GM18511 (cell line): ENCODE results near the gene TMEM145.
A peak's percentile ranks its signal among the peaks of the same experiment; 100 is the strongest.
"Not testable (repeated sequence)": the region's sequence is repeated elsewhere in the genome, so short reads cannot be mapped to it uniquely, and the experiment has no call there.

Source experiments
- ATAC-seq: cut with Tn5 transposase; IDR thresholded peaks from one replicate; pipeline ENCODE4 v1.9.1; 2021; ENCODE audit warnings: mild to moderate bottlenecking, moderate library complexity; ENCODE audit not compliant: unreplicated experiment

The TMEM145 gene

GRCh38 chr19:42312370-42312769 lies 739 bp upstream of the TMEM145 start:
- no peak for ATAC-seq

DNA sequence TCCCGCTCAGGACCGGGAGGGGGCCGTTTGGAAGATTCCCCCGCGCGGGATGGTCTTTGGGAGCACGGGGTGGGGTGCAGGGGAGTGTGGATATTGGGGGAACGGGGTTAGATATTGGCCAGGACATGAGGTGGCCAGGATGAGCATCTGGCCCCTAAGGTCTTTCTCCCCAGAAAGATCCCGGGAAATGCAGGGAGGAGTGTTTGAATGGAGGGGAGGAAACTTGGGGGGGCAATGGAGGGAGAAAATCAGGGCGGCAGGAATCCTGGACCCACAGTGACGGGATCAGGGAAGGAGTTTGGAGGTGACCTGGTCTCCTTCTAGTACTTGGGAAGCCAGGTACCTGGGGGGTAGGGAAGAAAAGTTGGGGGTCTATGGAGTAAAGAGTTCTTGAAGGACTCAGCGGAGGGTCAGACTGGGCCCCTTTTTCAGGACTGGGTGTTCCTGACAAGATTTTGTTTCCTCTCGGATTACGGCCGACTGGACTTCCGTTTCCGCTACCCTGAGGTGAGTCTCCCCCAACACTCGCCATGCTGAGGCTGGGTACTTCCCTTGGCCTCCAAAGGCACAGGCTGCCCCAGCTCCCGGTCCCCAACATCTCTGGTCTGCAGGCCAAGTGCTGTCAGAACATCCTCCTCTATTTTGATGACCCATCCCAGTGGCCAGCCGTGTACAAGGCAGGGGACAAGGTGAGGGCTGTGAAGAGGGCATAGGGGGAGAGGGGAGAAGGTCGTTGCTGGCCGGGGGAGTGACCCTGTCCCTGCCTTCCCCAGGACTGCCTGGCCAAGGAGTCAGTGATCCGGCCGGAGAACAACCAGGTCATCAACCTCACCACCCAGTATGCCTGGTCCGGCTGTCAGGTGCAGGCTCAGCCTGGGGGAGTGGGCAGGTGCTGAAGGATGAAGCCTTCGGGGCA lies 989 bp downstream of the TMEM145 start:
- ATAC-seq: no peak

DNA sequence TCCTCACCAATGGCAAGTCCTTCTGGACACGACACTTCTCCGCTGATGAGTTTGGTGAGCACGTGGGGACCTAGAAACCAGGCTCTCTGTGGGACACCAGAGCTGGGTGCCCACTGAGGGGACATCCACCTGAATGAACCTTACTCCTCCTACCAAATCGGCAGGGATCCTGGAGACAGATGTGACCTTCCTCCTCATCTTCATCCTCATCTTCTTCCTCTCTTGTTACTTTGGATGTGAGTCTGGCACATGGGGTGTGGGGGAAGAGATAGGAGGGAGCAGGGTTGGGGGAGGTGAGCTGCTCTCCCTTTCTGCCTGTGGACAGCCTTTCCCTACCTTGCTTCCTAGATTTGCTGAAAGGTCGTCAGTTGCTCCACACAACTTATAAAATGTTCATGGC lies 1.9 kb downstream of the TMEM145 start:
- ATAC-seq: no peak

GRCh38 chr19:42316223-42317211 lies 3.4 kb downstream of the TMEM145 start:
- ATAC-seq: no peak

DNA sequence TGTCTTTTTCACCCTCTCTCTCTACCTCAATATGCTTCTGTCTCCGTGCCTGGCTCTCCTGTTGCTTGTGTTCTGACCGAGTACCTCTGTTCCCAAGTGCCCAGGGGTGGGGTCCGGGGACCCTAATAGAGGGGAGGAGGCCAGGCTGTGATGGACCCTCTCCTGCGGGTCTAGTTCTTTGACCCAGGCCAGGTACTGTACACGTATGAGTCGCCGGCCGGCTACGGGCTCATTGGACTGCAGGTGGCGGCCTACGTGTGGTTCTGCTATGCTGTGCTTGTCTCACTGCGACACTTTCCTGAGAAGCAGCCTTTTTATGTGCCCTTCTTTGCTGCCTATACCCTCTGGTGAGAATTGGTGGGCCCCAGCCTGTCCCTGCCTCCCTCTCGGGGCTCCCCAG lies 4.4 kb downstream of the TMEM145 start:
- ATAC-seq: no peak

DNA sequence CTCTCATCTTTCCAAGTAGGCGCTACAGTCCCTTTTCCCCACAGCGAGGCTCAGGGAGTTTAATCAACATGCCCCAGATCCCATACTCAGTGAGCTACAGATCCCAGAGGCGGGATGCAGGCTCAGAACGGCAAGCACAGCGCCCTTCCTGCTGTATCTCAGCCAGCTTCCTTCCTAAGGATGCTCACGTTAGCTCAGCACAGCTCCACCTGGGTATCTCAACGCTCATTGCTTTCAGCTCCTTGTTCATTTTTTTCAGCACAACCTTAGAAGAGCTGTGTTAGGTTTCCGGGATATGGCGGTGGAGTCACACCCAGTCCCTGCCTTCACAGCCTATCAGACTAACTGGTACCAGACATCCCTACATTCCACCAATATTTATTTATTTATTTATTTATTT lies 9.2 kb downstream of the TMEM145 start:
- no peak for ATAC-seq

DNA sequence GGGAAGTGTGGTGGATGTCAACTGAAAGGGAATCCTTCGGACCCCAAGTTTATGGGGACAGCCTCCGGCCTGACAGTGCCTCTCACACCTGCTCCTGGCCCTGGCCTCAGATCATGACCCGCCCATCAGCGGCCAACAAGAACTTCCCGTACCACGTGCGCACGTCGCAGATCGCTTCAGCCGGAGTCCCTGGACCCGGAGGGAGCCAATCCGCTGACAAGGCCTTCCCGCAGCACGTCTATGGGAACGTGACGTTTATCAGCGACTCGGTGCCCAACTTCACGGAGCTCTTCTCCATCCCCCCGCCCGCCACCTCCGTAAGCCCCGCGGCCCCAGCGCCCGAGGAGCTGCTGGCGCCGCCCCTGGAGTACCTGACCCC lies 10.4 kb downstream of the TMEM145 start:
- ATAC-seq: no peak

- ATAC-seq: no peak
Observed at GRCh38 chr19:42323852-42324654, 10.9 kb downstream of the TMEM145 start.

- no peak for ATAC-seq
Observed at GRCh38 chr19:42324655-42325307, 11.7 kb downstream of the TMEM145 start.

GRCh38 chr19:42325308-42325895 lies 12.3 kb downstream of the TMEM145 start, which contains the start of gene MEGF8:
TSS of gene MEGF8 (plus strand) at chr19:42325635. CDS start at chr19:42326244, 609 bp downstream.
- peak; percentile 95 for ATAC-seq

- ATAC-seq: peak; percentile 16
Observed at GRCh38 chr19:42325896-42326771, 13.0 kb downstream of the TMEM145 start.

- no peak for ATAC-seq
Observed at GRCh38 chr19:42326969-42327368, 13.9 kb downstream of the TMEM145 start.

- ATAC-seq: no peak
Observed at GRCh38 chr19:42327381-42327780, 14.3 kb downstream of the TMEM145 start.

DNA sequence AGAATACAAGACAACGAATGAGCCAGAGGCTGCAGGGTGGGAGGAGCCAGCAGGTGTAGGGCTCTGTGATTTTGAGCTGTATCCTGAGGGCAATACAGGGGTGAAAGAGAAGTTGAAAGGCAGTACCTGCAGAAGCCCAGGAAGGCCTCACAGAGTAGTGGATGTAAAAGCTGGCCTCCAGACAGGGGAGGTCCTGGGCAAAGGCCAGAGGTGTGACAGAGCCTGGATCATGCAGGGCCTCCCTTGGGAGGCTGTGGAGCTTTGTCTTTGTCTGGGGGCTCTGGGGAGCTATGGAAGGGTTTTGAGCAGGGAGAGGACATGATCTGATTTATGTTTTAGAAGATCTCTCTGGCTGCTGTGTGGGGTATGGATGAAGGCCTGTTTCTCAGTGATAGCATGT lies 15.0 kb downstream of the TMEM145 start:
- no peak for ATAC-seq

DNA sequence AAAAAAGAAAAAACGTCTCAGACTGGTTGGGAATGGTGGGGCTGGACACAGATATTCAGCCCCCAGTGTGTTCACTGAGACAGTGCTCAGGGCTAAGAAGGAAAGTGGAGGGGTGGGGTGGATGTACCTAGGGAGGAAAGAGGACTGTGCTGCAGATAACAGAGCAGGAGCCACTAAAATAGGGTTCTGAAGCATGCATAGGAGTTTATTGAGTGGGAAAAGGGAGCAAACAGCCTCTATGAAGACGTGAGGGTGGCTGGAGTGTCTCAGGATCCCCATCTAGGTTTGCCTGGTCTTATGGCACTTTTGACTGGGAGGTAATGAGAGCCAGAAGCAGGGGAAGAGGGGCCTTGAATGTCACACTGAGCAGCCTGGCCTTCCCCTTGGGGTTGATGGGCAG lies 15.7 kb downstream of the TMEM145 start:
- no peak for ATAC-seq

GRCh38 chr19:42330241-42330711 lies 17.2 kb downstream of the TMEM145 start:
- no peak for ATAC-seq

DNA sequence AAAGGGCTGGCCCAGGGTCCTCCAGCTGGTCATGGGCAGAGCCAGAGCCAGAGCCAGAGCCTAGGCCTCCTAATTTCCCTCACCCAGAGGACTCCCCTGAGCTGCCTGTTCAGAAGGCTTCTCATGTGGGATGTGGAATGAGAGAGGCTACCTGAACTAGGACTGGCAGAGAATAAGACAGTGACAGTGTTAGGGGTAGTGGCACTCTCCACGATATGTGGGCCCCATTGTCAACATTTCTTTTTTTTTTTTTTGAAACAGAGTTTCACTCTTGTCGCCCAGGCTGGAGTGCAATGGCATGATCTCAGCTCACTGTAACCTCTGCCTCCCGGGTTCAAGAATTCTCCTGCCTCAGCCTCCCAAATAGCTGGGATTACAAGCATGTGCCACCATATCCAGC lies 18.2 kb downstream of the TMEM145 start:
- ATAC-seq: not testable (repeated sequence)

DNA sequence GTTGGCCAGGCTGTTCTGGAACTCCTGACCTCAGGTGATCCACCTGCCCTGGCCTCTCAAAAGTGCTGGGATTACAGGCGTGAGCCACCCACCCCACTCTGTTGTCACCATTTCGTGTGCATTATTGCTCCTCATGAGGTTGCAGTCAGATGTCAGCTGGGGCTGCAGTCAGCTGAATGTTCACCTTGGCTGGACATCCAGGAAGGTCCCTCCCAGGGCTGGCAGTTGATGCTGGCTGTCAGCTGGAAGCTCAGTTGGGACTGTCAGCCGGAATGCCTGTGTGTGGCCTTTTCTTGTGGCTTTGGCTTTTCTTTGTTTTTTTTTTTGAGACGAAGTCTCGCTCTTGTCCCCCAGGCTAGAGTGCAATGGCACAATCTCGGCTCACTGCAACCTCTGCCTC lies 18.9 kb downstream of the TMEM145 start:
- ATAC-seq: no peak

GRCh38 chr19:42333018-42333417 lies 19.9 kb downstream of the TMEM145 start:
- no peak for ATAC-seq
